Esophagus squamous epithelium (tissue), 5 donors: Measurements from ENCODE around the gene USP2. TPM values are rescaled to one million over a fixed set of nuclear protein-coding genes. Genes with fewer than 3 reads are reported as not detected.

ENCODE experiments used
- DNase-seq: peaks from one replicate; lab custom pipeline; 2025; lab: John Stamatoyannopoulos, UW
- H3K27ac ChIP-seq, 4 donors: fragments of 200-600 bp; sonication (generic); one replicate each; pipeline ENCODE4 v1.5.1; 2016 to 2019; ENCODE audit warnings: mild to moderate bottlenecking in 1 of 4
- H3K27me3 ChIP-seq, 4 donors: fragments of 200-600 bp; sonication (generic); 1 replicate in 3 of 4; 2 replicates in 1 of 4; pipeline versions ENCODE4 v1.5.1 to v1.6.0; 2017 to 2021; ENCODE audit warnings: antibody characterized with exemption in 1 of 4
- H3K36me3 ChIP-seq, 3 donors: fragments of 200-600 bp; sonication (generic); one replicate each; pipeline ENCODE4 v1.5.1; 2016 to 2019
- H3K4me1 ChIP-seq, 3 donors: fragments of 200-600 bp; sonication (generic); one replicate each; pipeline ENCODE4 v1.5.1; 2017 to 2019
- H3K4me3 ChIP-seq, 4 donors: fragments of 200-600 bp; sonication (generic); 1 replicate in 3 of 4; 2 replicates in 1 of 4; pipeline ENCODE4 v1.5.1; 2016 to 2019; ENCODE audit warnings: mild to moderate bottlenecking in 2 of 4, moderate library complexity in 1 of 4
- H3K9me3 ChIP-seq, 3 donors: fragments of 200-600 bp; sonication (generic); one replicate each; pipeline ENCODE4 v1.5.1; 2016 to 2019
- CTCF ChIP-seq, 6 experiments: fragments of 450-650 bp in 4 of 6; fragments of 200-600 bp in 2 of 6; sonication (generic) in 2 of 6; IDR thresholded peaks; one replicate each; pipeline ENCODE4 v1.5.1; 2016 to 2019; ENCODE audit warnings: antibody characterized with exemption in 6 of 6, mild to moderate bottlenecking in 4 of 6, moderate library complexity in 4 of 6
- POLR2A ChIP-seq, 4 donors: fragments of 450-650 bp; IDR thresholded peaks; one replicate each; pipeline ENCODE4 v1.6.1; 2017; ENCODE audit warnings: antibody characterized with exemption in 4 of 4, mild to moderate bottlenecking in 4 of 4, moderate library complexity in 3 of 4
- WGBS, 2 donors: methylation state at CpG; one replicate each; pipeline ENCODE4 v1.1.5; 2018; 5-methylcytosine and 5-hydroxymethylcytosine counted together
- intact Hi-C: fragments of 100-400 bp; cut with DNase I; formaldehyde crosslinking; loops from one replicate; pipeline ENCODE4 v1.15.0; 2022
- total RNA-seq, 4 donors: library from RNA; depleted of rRNA; stranded (reverse); fragments of >200 nt; gene quantifications; one replicate each; pipeline ENCODE4 v1.1.0, GENCODE V29; 2016
- donor health status: DM: yes; HTN: yes; CAD: no.

USP2 gene
- total RNA-seq, 4 donors from 2014 or later = 1.9 to 9.6 (median 4.8) TPM

- peak overlapping the region; percentile 48 to 82 (median 56) for H3K4me3 ChIP-seq
Observed at GRCh38 chr11:119317592-119318239, 63.8 kb downstream of the USP2 start.

GRCh38 chr11:119316729-119317591 is 64.5 kb downstream of the USP2 start, which contains the start of gene MCAM:
Gene MCAM (minus strand): TSS chr11:119317130. CDS start chr11:119317101, 29 bp downstream.
- peak within 1 kb of the TSS; percentile 81 to 94 (median 90) for H3K27ac ChIP-seq
- no peak for DNase-seq
- intact Hi-C loops = no loop called here
- peaks cover 0 to 10% (median 4%) of the 10 kb centered on the region in 3 donors for H3K36me3 ChIP-seq
- no CpG with 5 or more reads among the region's 74 CpGs for WGBS, 2 donors
- TF ChIP-seq POLR2A (IDR thresholded peaks at IDR 0.05) = peak in 2 of 4 donors; percentile 52 to 59
- TF ChIP-seq CTCF (IDR thresholded peaks at IDR 0.05) = no peak
- peak within 1 kb of the TSS; percentile 48 to 82 (median 56) for H3K4me3 ChIP-seq
- H3K4me1 ChIP-seq = peaks cover 52 to 88% (median 62%) of the 10 kb centered on the region in 3 donors
- peaks cover 0 to 47% (median 3%) of the 10 kb centered on the region in 4 donors for H3K27me3 ChIP-seq
- no peaks in the 10 kb centered on the region for H3K9me3 ChIP-seq

More at GRCh38 chr11:119317592-119318239, 63.8 kb downstream of the USP2 start:
- WGBS, 2 donors = 11 to 47% methylated on average over 2 to 3 of the region's 14 CpGs
- Histone ChIP-seq H3K27me3 (peaks cover 0 to 47% (median 3%) of the 10 kb centered on the region in 4 donors), H3K36me3 (peaks cover 0 to 4% (median 3%) of the 10 kb centered on the region in 3 donors), H3K27ac (peak overlapping the region; percentile 81 to 94 (median 90)), H3K4me1 (peaks cover 52 to 87% (median 64%) of the 10 kb centered on the region in 3 donors), H3K9me3 (no peaks in the 10 kb centered on the region)
- no peak for DNase-seq
- TF ChIP-seq POLR2A (IDR thresholded peaks at IDR 0.05) = peak in 2 of 4 donors; percentile 30 to 32
- TF ChIP-seq CTCF (IDR thresholded peaks at IDR 0.05) = no peak
- intact Hi-C loops = no loop called here

- peak overlapping the region; percentile 81 to 94 (median 90) for H3K27ac ChIP-seq
- peaks cover 52 to 87% (median 59%) of the 10 kb centered on the region in 3 donors for H3K4me1 ChIP-seq
- H3K9me3 ChIP-seq = no peaks in the 10 kb centered on the region
- H3K27me3 ChIP-seq = peaks cover 0 to 47% (median 3%) of the 10 kb centered on the region in 4 donors
- peaks cover 0 to 17% (median 4%) of the 10 kb centered on the region in 3 donors for H3K36me3 ChIP-seq
- TF ChIP-seq POLR2A (IDR thresholded peaks at IDR 0.05) = no peak
- TF ChIP-seq CTCF (IDR thresholded peaks at IDR 0.05) = no peak
- H3K4me3 ChIP-seq = peak overlapping the region; percentile 48 to 82 (median 56)
- DNase-seq = no peak
- WGBS, 2 donors = no CpG with 5 or more reads among the region's 46 CpGs
- intact Hi-C loops = no loop called here
Observed at GRCh38 chr11:119316016-119316728, 65.3 kb downstream of the USP2 start.

GRCh38 chr11:119315131-119316015 is 66.1 kb downstream of the USP2 start:
- WGBS, 2 donors = 0 to 17% methylated on average over 1 to 2 of the region's 29 CpGs
- H3K27me3 ChIP-seq = peaks cover 0 to 47% (median 3%) of the 10 kb centered on the region in 4 donors
- H3K4me3 ChIP-seq = peak overlapping the region; percentile 48 to 82 (median 56)
- peak overlapping the region; percentile 81 to 94 (median 90) for H3K27ac ChIP-seq
- no peak for DNase-seq
- TF ChIP-seq CTCF (IDR thresholded peaks at IDR 0.05) (peak in 1 of 6 experiments; percentile 34), POLR2A (IDR thresholded peaks at IDR 0.05) (no peak)
- peaks cover 0 to 18% (median 4%) of the 10 kb centered on the region in 3 donors for H3K36me3 ChIP-seq
- H3K4me1 ChIP-seq = peaks cover 52 to 87% (median 60%) of the 10 kb centered on the region in 3 donors
- intact Hi-C loops = no loop called here
- no peaks in the 10 kb centered on the region for H3K9me3 ChIP-seq
